Stimulated activated CD4-positive, alpha-beta T cell treated with anti-CD3 and anti-CD28 coated beads, Interleukin-4, amount 100 ng/mL, for 48 hours (primary cell): ENCODE results near the gene SPATC1L.
"Not testable (repeated sequence)": the region's sequence is repeated elsewhere in the genome, so short reads cannot be mapped to it uniquely, and the experiment has no call there.

ENCODE experiments used
- DNase-seq, 2 donors: peaks; one replicate each; pipeline ENCODE4 v3.0.0-alpha.2; 2020; ENCODE audit warnings: low read depth in 2 of 2

The SPATC1L gene

GRCh38 chr21:46183337-46183909 is 836 bp downstream of the SPATC1L start:
- DNase-seq, result not testable (repeated sequence)

GRCh38 chr21:46182548-46183336 is 1.5 kb downstream of the SPATC1L start:
- DNase-seq, result no peak

- DNase-seq, result no peak
Measured at GRCh38 chr21:46181953-46182547, 2.2 kb downstream of the SPATC1L start.

- DNase-seq, result no peak
Measured at GRCh38 chr21:46181436-46181835, 2.8 kb downstream of the SPATC1L start.

DNA sequence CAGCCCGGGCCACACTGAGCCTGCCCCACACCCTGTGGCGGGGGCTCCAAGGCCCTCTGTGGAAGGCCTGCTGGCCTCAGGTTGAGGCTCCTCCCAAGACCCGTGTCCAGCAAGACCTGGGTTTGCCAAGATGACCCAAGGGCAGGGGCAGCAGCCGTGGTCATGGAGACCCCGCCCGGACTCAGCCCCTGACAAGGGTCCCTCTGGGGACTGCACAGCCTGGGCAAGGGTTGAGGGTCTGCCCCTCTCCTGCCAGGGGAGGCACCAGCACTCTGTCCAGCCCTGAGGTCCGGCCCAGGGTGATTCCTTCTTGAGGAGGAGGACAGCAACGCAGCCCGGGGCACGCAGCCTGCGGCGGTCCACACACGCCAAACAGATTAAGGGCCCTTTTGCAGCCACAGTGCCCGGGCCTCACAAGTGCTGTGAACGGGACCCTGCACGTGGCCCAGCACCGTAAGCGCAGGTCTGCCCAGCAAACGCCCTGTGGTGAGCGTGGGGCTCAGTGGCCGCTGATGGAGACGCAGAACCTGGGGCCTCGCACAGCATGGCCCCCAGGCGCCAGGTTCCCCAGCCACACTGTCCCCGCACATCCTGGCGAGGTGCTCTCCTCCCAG is 3.4 kb downstream of the SPATC1L start:
- no peak for DNase-seq

DNA sequence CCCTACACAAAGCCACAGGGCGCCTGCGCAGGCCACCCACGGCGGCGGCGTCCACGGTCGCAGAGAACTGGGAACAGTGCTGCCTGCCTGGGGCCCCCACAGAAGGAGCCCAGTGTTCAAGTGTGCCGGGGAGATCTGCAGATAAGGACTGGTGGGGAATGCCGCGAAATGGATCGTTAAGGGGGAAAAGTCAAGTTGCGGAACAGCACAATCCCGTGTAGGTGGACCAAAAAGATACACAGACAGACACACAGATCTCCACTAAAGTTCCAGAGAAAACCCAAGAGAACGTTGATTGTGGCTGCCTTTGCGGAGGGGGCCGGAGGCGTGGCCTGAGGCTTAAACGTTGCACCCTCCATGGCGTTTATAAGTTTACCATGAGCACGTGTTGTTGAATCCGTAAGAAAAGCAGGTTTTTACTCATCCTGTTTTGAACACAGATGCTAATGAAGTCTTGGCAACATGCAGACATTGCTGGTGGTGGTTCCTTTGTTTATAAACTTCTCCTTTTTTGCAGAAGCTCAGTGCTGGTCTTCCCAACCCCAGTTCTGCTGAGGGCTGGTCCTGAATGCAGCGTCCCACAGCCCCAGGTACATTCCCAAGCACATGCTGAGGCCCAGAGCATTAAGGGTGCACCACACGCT is 4.1 kb downstream of the SPATC1L start:
- no peak for DNase-seq

- DNase-seq, result no peak
Measured at GRCh38 chr21:46179708-46180078, 4.6 kb downstream of the SPATC1L start.

DNA sequence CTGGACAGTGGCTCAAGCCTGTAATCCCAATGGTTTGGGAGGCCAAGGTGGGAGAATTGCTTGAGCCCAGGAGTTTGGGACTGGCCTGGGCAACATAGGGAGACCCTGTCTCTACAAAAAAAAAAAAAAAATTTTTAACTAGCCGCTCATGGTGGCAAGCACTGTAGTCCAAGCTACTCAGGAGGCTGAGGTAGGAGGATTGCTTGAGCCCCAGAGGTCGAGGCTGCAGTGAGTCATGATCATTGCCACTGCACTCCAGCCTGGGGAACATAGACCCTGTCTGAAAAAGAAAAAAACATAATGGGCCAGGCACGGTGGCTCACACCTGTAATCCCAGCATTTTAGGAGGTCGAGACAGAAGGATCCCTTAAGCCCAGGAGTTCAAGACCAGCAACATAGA is 5.3 kb downstream of the SPATC1L start:
- no peak for DNase-seq

DNA sequence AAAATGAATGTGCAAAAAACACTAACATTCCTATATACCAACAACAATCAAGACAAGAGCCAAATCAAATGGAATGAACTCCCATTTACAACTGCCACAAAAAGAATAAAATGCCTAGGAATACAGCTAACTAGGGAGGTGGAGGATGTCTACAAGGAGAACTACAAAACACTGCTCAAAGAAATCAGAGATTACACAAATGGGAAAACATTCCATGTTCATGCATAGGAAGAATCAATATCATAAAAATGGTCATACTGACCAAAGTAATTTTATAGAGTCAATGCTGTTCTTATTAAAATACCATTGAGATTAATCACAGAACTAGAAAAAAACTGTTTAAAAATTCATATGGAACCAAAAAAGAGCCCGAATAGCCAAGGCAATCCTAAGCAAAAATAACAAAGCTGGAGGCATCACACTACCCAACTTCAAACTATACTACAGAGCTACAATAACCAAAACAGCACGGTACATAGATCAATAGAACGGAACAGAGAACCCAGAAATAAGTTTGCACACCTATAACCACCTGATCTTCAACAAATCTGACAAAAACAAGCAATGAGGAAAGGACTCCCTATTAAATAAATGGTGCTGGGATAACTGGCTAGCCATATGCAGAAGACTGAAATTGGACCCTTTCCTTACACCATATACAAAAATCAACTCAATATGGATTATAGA is 7.7 kb downstream of the SPATC1L start:
- not testable (repeated sequence) for DNase-seq

- no peak for DNase-seq
Measured at GRCh38 chr21:46173573-46173972, 10.7 kb downstream of the SPATC1L start.

DNA sequence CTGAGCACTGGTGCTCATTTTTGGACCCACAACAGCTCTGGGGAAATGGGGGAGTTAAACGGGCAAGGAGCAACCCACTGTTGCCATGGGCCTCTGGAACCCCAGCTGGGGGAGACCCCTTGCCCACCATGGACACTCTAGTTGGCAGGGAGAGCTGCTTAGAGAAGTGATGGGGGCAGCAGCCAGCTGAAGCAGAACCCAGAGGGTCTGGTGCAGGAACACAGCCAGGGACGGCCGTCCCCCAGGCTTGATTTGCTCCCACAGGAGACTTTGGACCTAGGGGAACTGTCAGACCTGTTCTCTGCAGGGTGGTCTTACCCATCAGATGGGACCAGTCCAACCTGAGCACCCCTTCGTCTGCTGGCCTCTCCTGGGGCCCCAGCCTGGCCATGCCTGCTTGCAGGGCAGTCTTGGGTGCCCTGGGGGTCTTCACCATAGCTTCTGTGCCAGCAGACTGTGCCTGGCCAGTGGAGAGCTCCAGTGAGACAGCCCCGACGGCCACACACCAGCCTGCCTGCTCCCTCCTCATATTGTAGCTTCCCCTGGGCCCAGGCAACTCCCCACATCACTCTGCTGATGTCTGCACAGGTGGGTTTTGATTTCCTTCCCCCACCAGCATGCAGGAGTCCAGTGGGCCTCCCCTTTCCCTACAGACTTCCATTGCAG is 11.3 kb downstream of the SPATC1L start:
- no peak for DNase-seq

DNA sequence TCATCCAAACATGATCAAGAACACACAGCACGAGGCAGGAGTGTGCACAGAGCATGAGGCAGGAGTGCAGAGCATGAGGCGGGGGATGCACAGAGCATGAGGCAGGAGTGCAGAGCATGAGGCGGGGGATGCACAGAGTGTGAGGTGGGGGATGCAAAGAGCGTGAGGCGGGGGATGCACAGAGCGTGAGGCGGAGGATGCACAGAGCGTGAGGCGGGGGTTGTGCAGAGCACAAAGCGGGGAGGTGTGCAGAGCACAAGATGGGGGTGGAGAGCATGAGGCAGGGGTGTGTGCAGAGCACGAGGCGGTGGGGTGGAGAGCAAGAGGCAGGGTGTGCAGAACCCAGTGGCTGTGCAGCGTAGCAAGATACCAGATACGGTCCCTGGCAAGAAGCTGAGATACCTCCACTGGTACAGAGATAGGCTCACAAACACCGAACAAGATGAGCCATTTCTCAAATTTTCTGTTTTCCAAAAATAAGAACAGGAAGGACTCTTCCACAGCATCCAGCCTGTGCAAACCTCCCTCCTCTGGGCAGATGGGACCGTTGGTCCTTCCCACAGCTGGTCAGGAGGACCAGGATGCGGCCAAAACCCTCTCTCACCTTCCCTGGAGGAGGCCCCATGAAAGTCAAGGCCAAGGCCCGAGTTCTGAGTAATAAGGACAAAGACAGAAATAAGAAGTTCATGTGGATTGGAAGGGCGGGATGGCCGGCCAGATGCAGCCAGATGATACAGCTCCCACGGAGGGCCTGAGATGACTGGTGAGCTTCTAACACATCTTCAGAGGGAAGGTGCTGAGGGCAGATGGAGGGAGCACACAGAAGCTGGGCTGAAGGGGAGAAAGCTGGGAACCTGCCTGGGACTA is 12.0 kb downstream of the SPATC1L start:
- no peak for DNase-seq

GRCh38 chr21:46171585-46171984 is 12.7 kb downstream of the SPATC1L start:
- DNase-seq, result no peak

DNA sequence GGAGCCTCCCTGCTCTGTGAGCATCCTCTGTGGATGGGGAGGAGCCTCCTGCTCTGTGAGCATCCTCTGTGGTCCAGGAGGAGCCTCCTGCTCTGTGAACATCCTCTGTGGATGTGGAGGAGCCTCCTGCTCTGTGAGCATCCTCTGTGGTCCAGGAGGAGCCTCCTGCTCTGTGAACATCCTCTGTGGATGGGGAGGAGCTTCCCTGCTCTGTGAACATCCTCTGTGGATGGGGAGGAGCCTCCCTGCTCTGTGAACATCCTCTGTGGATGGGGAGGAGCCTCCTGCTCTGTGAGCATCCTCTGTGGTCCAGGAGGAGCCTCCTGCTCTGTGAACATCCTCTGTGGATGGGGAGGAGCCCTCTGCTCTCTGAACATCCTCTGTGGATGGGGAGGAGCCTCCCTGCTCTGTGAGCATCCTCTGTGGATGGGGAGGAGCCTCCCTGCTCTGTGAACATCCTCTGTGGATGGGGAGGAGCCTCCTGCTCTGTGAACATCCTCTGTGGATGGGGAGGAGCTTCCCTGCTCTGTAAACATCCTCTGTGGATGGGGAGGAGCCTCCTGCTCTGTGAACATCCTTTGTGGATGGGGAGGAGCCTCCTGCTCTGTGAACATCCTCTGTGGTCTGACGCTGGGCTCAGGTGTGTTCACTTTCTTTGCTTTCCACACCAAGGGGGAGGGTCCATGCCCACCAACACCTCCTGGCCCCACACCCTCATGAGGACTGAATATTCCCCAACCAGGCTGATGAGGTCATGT is 13.6 kb downstream of the SPATC1L start:
- DNase-seq, result not testable (repeated sequence)

- no peak for DNase-seq
Measured at GRCh38 chr21:46168659-46169386, 15.4 kb downstream of the SPATC1L start.

DNA sequence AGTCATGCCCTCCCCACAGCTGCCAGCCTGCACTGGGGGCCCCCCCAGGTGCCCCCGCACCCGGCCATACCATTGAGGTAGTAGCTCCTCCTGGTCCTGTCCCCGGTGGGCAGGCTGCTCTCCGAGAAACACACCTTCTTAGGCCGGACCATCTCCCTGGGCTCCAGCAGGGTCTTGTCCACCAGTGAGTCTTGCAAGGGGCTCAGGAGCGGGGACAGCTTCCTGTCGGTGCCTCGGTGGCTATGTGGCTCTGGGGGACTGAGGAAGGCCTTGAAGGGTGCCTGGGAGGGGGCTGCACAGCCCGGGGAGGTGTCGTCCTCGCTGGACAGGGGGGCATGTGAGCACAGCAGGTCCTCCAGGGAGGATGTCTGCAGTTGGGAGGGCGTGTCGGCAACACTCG is 16.0 kb downstream of the SPATC1L start:
- no peak for DNase-seq

GRCh38 chr21:46165098-46165497 is 19.2 kb downstream of the SPATC1L start:
- no peak for DNase-seq

- no peak for DNase-seq
Measured at GRCh38 chr21:46163380-46163779, 20.9 kb downstream of the SPATC1L start.
